ENCODE results near the gene BCAS1. TPM values are rescaled to one million over a fixed set of nuclear protein-coding genes. Genes with fewer than 3 reads are reported as not detected.

The BCAS1 gene
- total RNA-seq, 1 experiment from 2014 or later, result 1.2 TPM

DNA sequence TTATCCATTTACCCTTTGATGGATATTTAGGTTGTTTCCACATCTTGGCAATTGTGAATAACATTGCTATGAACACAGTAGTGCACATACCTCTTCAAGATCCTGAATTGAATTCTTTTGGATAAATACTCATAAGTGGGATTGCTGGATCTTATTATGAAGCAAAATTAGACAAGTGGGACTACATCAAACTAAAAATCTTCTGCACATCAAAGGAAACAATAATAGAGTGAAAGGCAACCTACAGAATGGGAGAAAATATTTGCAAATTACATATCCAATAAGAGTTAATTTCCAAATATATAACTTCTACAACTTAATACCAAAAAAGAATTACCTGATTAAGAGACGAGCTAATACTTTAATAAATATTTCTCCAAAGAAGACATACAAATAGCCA is 38.4 kb upstream of the BCAS1 start:
- Mint-ChIP-seq H3K27me3 (ENCODE audit: insufficient read depth, unreplicated experiment) (no peaks in the 10 kb centered on the region), H3K36me3 (ENCODE audit: insufficient read depth, unreplicated experiment) (no peaks in the 10 kb centered on the region), H3K4me1 (ENCODE audit: low read depth, unreplicated experiment) (peaks cover 11% of the 10 kb centered on the region), H3K9me3 (ENCODE audit: unreplicated experiment) (no peaks in the 10 kb centered on the region), H3K27ac (ENCODE audit: unreplicated experiment) (no peak overlapping the region), H3K4me3 (ENCODE audit: unreplicated experiment) (no peak overlapping the region)
- Histone ChIP-seq H3K4me3 (ENCODE audit: low read depth, low read length) (no peak overlapping the region), H3K36me3 (ENCODE audit: control insufficient read depth, insufficient read depth, low read length) (no peaks in the 10 kb centered on the region), H3K4me1 (peaks cover 17% of the 10 kb centered on the region), H3K27me3 (replicated peaks; ENCODE audit: control insufficient read depth, insufficient read depth, low read length) (no peaks in the 10 kb centered on the region), H3K9me3 (no peaks in the 10 kb centered on the region)
- BruUV-seq (replicated peaks), result no TSS peak
- POLR2A ChIA-PET, result no interaction called here
- TF ChIP-seq, protein P1, sequence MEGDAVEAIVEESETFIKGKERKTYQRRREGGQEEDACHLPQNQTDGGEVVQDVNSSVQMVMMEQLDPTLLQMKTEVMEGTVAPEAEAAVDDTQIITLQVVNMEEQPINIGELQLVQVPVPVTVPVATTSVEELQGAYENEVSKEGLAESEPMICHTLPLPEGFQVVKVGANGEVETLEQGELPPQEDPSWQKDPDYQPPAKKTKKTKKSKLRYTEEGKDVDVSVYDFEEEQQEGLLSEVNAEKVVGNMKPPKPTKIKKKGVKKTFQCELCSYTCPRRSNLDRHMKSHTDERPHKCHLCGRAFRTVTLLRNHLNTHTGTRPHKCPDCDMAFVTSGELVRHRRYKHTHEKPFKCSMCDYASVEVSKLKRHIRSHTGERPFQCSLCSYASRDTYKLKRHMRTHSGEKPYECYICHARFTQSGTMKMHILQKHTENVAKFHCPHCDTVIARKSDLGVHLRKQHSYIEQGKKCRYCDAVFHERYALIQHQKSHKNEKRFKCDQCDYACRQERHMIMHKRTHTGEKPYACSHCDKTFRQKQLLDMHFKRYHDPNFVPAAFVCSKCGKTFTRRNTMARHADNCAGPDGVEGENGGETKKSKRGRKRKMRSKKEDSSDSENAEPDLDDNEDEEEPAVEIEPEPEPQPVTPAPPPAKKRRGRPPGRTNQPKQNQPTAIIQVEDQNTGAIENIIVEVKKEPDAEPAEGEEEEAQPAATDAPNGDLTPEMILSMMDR (IDR thresholded peaks at IDR 0.05; ENCODE audit: insufficient read depth in 1 of 2, low read depth in 1 of 2, low read length in 1 of 2, severe bottlenecking in 1 of 2, unreplicated experiment in 1 of 2), result no peak
- CTCF ChIA-PET, result interaction anchor here (1.1 kb wide), 1 partner anchor 99 kb away, joined by 3 read pairs; the partner anchor contains the start of gene PFDN4
- intact Hi-C loops (cut with micrococcal nuclease; ENCODE audit: unreplicated experiment), result no loop called here
- no peak for DNase-seq

DNA sequence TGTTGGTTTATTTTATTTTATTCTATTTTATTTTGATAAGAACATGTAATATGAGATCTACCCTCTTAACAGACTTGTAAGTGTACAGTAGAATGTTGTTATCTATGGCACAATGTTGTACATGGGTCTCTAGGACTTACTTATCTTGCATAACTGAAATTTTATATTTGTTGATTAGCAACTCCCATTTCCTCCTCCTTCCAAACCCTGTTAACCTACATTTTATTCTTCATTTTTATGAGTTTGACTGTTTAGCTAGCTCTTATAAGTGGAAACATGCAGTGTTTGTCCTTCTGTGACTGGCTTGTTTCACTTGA is 37.9 kb upstream of the BCAS1 start:
- Mint-ChIP-seq H3K9me3 (ENCODE audit: unreplicated experiment) (no peaks in the 10 kb centered on the region), H3K4me3 (ENCODE audit: unreplicated experiment) (no peak overlapping the region), H3K4me1 (ENCODE audit: low read depth, unreplicated experiment) (peaks cover 14% of the 10 kb centered on the region), H3K27ac (ENCODE audit: unreplicated experiment) (no peak overlapping the region), H3K36me3 (ENCODE audit: insufficient read depth, unreplicated experiment) (no peaks in the 10 kb centered on the region), H3K27me3 (ENCODE audit: insufficient read depth, unreplicated experiment) (no peaks in the 10 kb centered on the region)
- Histone ChIP-seq H3K27me3 (replicated peaks; ENCODE audit: control insufficient read depth, insufficient read depth, low read length) (no peaks in the 10 kb centered on the region), H3K4me1 (peaks cover 20% of the 10 kb centered on the region), H3K9me3 (no peaks in the 10 kb centered on the region), H3K4me3 (ENCODE audit: low read depth, low read length) (no peak overlapping the region), H3K36me3 (ENCODE audit: control insufficient read depth, insufficient read depth, low read length) (no peaks in the 10 kb centered on the region)
- no TSS peak for BruUV-seq (replicated peaks)
- ChIA-PET CTCF (interaction anchor here (1.1 kb wide), 1 partner anchor 100 kb away, joined by 3 read pairs; the partner anchor contains the start of gene PFDN4), POLR2A (no interaction called here)
- intact Hi-C loops (cut with micrococcal nuclease; ENCODE audit: unreplicated experiment), result no loop called here
- DNase-seq, result no peak
- TF ChIP-seq, protein P1 (IDR thresholded peaks at IDR 0.05; ENCODE audit: insufficient read depth in 1 of 2, low read depth in 1 of 2, low read length in 1 of 2, severe bottlenecking in 1 of 2, unreplicated experiment in 1 of 2), result no peak

DNA sequence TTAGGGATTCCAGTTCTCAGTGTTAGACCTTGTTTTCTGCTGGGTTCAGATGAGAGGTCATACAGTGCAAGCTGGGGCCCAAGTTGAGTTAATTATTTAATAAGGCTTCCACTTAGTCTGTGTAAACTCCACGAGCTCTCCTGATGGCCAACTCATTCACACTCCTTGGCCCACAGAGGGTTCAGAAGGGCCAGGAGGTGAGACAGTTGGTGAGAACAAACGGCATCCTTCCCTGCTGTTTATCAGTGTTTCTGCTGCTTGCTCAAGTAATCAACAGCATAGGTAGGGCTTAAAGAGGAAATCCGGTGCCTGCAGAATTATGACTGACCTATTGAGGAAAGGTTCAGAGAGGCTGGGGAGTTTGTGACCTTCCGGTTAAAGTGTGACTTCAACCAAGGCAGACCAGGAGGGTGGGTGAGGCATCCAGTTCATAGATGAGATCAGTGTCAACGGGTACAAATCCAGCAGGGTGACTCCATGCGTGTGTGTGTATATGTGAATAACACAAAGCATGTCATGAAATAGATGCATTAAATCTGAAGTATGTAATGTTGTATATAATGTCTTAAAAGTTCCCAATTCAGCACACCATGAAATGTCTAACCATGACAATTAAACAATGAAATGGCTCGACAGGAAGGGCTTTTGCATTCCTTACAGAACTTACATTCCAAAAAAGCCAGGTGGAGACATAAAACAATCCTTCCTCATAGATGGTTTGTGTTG is 37.4 kb upstream of the BCAS1 start:
- Histone ChIP-seq H3K4me3 (ENCODE audit: low read depth, low read length) (no peak overlapping the region), H3K36me3 (ENCODE audit: control insufficient read depth, insufficient read depth, low read length) (no peaks in the 10 kb centered on the region), H3K27me3 (replicated peaks; ENCODE audit: control insufficient read depth, insufficient read depth, low read length) (no peaks in the 10 kb centered on the region), H3K4me1 (peaks cover 20% of the 10 kb centered on the region), H3K9me3 (no peaks in the 10 kb centered on the region)
- no peak for DNase-seq
- Mint-ChIP-seq H3K9me3 (ENCODE audit: unreplicated experiment) (no peaks in the 10 kb centered on the region), H3K36me3 (ENCODE audit: insufficient read depth, unreplicated experiment) (no peaks in the 10 kb centered on the region), H3K27ac (ENCODE audit: unreplicated experiment) (no peak overlapping the region), H3K4me3 (ENCODE audit: unreplicated experiment) (no peak overlapping the region), H3K4me1 (ENCODE audit: low read depth, unreplicated experiment) (peaks cover 14% of the 10 kb centered on the region), H3K27me3 (ENCODE audit: insufficient read depth, unreplicated experiment) (no peaks in the 10 kb centered on the region)
- intact Hi-C loops (cut with micrococcal nuclease; ENCODE audit: unreplicated experiment), result no loop called here
- TF ChIP-seq, protein P1 (IDR thresholded peaks at IDR 0.05; ENCODE audit: insufficient read depth in 1 of 2, low read depth in 1 of 2, low read length in 1 of 2, severe bottlenecking in 1 of 2, unreplicated experiment in 1 of 2), result no peak
- BruUV-seq (replicated peaks), result no TSS peak
- CTCF ChIA-PET, result no interaction called here
- POLR2A ChIA-PET, result no interaction called here
